Measurements from ENCODE around the gene RUNDC3A.

GRCh38 chr17:44350733-44351226 lies 42.4 kb downstream of the RUNDC3A start:
- TF ChIP-seq CTCF (IDR thresholded peaks at IDR 0.05) (peak; percentile 74), EZH2 (IDR thresholded peaks at IDR 0.05) (no peak), EZH2phosphoT487 (IDR thresholded peaks at IDR 0.05) (no peak)
